H1 (cell line): ENCODE measurements around the gene SKA1. TPM values are rescaled to one million over a fixed set of nuclear protein-coding genes. Genes with fewer than 3 reads are reported as not detected.

Experiments used
- CTCF ChIA-PET: fragments of 300-600 bp; sonication (Branson Sonifier 250); formaldehyde crosslinking; loops from one replicate; lab custom pipeline; 2021; ENCODE audit not compliant: partially characterized antibody; lab: Charles Lee
- POLR2A ChIA-PET: fragments of 300-600 bp; sonication (Branson Sonifier 250); formaldehyde crosslinking; loops from one replicate; lab custom pipeline; 2021; ENCODE audit warnings: inconsistent platforms; ENCODE audit not compliant: partially characterized antibody; lab: Charles Lee
- DNase-seq, 2 experiments: peaks; one replicate each; pipeline versions ENCODE4 v3.0.0 to v3.0.0-alpha.2; 2010 to 2022; ENCODE audit warnings: low spot score in 2 of 2, low read depth in 1 of 2, mixed read lengths in 1 of 2
- FAIRE-seq: peaks from 2 replicates; lab custom pipeline; 2011; peaks lifted over from hg19 to GRCh38; lab: Jason Lieb, UNC
- H2AFZ ChIP-seq: 2 replicates; pipeline ENCODE4 v1.8.1; 2012; ENCODE audit warnings: low read length, inconsistent platforms
- H2AK5ac ChIP-seq: 2 replicates; pipeline ENCODE4 v1.6.1; 2013; ENCODE audit warnings: low read depth, low read length
- H2BK120ac ChIP-seq: replicated peaks from 2 replicates; pipeline ENCODE3; 2013; ENCODE audit warnings: low read depth, low read length, inconsistent platforms
- H2BK12ac ChIP-seq: 2 replicates; pipeline ENCODE4 v1.6.1; 2013; ENCODE audit warnings: low read depth, low read length
- H2BK15ac ChIP-seq: 2 replicates; pipeline ENCODE4 v1.6.1; 2013; ENCODE audit warnings: low read length
- H2BK20ac ChIP-seq: 2 replicates; pipeline ENCODE4 v1.6.1; 2013; ENCODE audit warnings: low read length
- H2BK5ac ChIP-seq: 2 replicates; pipeline ENCODE4 v1.6.1; 2013; ENCODE audit warnings: low read depth, low read length
- H3K14ac ChIP-seq: 2 replicates; pipeline ENCODE4 v1.6.1; 2013; ENCODE audit warnings: inconsistent platforms; ENCODE audit not compliant: insufficient read length
- H3K18ac ChIP-seq: 2 replicates; pipeline ENCODE4 v1.6.1; 2013; ENCODE audit warnings: low read length; ENCODE audit errors: extremely low read depth
- H3K23ac ChIP-seq: 2 replicates; pipeline ENCODE4 v1.6.1; 2013; ENCODE audit warnings: inconsistent platforms; ENCODE audit not compliant: insufficient read length
- H3K23me2 ChIP-seq: 2 replicates; pipeline ENCODE4 v1.6.1; 2013; ENCODE audit warnings: low read depth, low read length
- H3K27ac ChIP-seq: 2 replicates; pipeline ENCODE4 v1.6.1; 2011; ENCODE audit warnings: low read depth, low read length, inconsistent platforms
- H3K27me3 ChIP-seq, 4 experiments: replicated peaks in 1 of 4; 1 replicate in 1 of 4; 2 replicates in 3 of 4; pipeline versions ENCODE4 v1.6.1 to v1.8.1; 2011 to 2013; ENCODE audit warnings: low read length in 3 of 4, mild to moderate bottlenecking in 3 of 4, inconsistent platforms in 2 of 4, mixed read lengths in 2 of 4, moderate library complexity in 1 of 4; ENCODE audit not compliant: control insufficient read depth in 3 of 4, insufficient read depth in 3 of 4; ENCODE audit errors: extremely low read depth in 1 of 4
- H3K36me3 ChIP-seq, 4 experiments: 2 replicates each; pipeline versions ENCODE4 v1.6.1 to v1.8.1; 2011 to 2013; ENCODE audit warnings: mild to moderate bottlenecking in 4 of 4, low read length in 3 of 4, moderate library complexity in 2 of 4, control low read depth in 1 of 4, inconsistent platforms in 1 of 4; ENCODE audit not compliant: insufficient read depth in 4 of 4, control insufficient read depth in 2 of 4
- H3K4ac ChIP-seq: replicated peaks from 2 replicates; pipeline ENCODE3; 2013; ENCODE audit warnings: low read length, low read depth, mixed read lengths, inconsistent platforms; ENCODE audit not compliant: insufficient read length
- H3K4me1 ChIP-seq, 4 experiments: replicated peaks in 1 of 4; 1 replicate in 1 of 4; 2 replicates in 3 of 4; pipeline versions ENCODE4 v1.6.1 to v1.8.1; 2011 to 2013; ENCODE audit warnings: low read length in 3 of 4, inconsistent platforms in 2 of 4, mixed read lengths in 1 of 4; ENCODE audit not compliant: insufficient read depth in 4 of 4, control insufficient read depth in 3 of 4
- H3K4me2 ChIP-seq, 2 experiments: 2 replicates each; pipeline versions ENCODE4 v1.6.1 to v1.8.1; 2011 to 2013; ENCODE audit warnings: low read depth in 2 of 2, low read length in 2 of 2, control low read depth in 1 of 2, inconsistent platforms in 1 of 2, mild to moderate bottlenecking in 1 of 2; ENCODE audit not compliant: insufficient read depth in 1 of 2
- H3K4me3 ChIP-seq, 4 experiments: fragments of 200-600, 300-600 bp in 1 of 4; sonication (generic), shearing (Covaris generic), sonication (Bioruptor Twin) in 1 of 4; 2 replicates each; pipeline versions ENCODE4 v1.5.1 to v1.8.1; 2011 to 2016; ENCODE audit warnings: low read length in 4 of 4, low read depth in 3 of 4, control low read depth in 2 of 4, inconsistent platforms in 2 of 4, mild to moderate bottlenecking in 2 of 4, mixed read lengths in 1 of 4, moderate library complexity in 1 of 4; ENCODE audit not compliant: insufficient read depth in 2 of 4; ENCODE audit errors: extremely low read depth in 1 of 4
- H3K56ac ChIP-seq: replicated peaks from 2 replicates; pipeline ENCODE3; 2013; ENCODE audit warnings: low read depth, mild to moderate bottlenecking, mixed read lengths, low read length, inconsistent platforms; ENCODE audit not compliant: insufficient read length
- H3K79me1 ChIP-seq: 2 replicates; pipeline ENCODE4 v1.6.1; 2013; ENCODE audit warnings: low read depth, low read length, control low read depth
- H3K79me2 ChIP-seq, 2 experiments: 2 replicates each; pipeline versions ENCODE4 v1.6.1 to v1.8.1; 2012 to 2013; ENCODE audit warnings: low read length in 2 of 2, mild to moderate bottlenecking in 2 of 2, inconsistent platforms in 1 of 2; ENCODE audit not compliant: insufficient read depth in 2 of 2, control insufficient read depth in 1 of 2
- H3K9ac ChIP-seq, 4 experiments: replicated peaks in 1 of 4; 1 replicate in 1 of 4; 2 replicates in 3 of 4; pipeline versions ENCODE4 v1.6.1 to v1.8.1; 2011 to 2013; ENCODE audit warnings: low read depth in 3 of 4, low read length in 3 of 4, control low read depth in 2 of 4, mild to moderate bottlenecking in 2 of 4, moderate library complexity in 2 of 4, inconsistent platforms in 1 of 4; ENCODE audit errors: extremely low read depth in 1 of 4
- H3K9me3 ChIP-seq, 2 experiments: 2 replicates each; pipeline versions ENCODE4 v1.6.1 to v1.8.1; 2012 to 2013; ENCODE audit warnings: mild to moderate bottlenecking in 2 of 2, moderate library complexity in 2 of 2, control low read depth in 1 of 2, inconsistent platforms in 1 of 2, low read depth in 1 of 2, low read length in 1 of 2, mixed read lengths in 1 of 2; ENCODE audit not compliant: insufficient read depth in 2 of 2
- H4K20me1 ChIP-seq, 2 experiments: replicated peaks in 1 of 2; 2 replicates each; pipeline versions ENCODE3 to v1.8.1; 2011 to 2013; ENCODE audit warnings: inconsistent platforms in 2 of 2, low read length in 2 of 2, mild to moderate bottlenecking in 1 of 2; ENCODE audit not compliant: insufficient read depth in 2 of 2, control insufficient read depth in 1 of 2
- H4K5ac ChIP-seq: 2 replicates; pipeline ENCODE4 v1.6.1; 2013; ENCODE audit warnings: low read length, low read depth, mixed read lengths, inconsistent platforms; ENCODE audit not compliant: insufficient read length
- H4K8ac ChIP-seq: 2 replicates; pipeline ENCODE4 v1.8.0; 2013; ENCODE audit warnings: mild to moderate bottlenecking, moderate library complexity, low read length, inconsistent platforms; ENCODE audit not compliant: insufficient read depth; ENCODE audit errors: extremely low read depth
- H4K91ac ChIP-seq: replicated peaks from 2 replicates; pipeline ENCODE3; 2013; ENCODE audit warnings: low read length, mixed read lengths, inconsistent platforms; ENCODE audit not compliant: insufficient read length
- BACH1 ChIP-seq: IDR thresholded peaks from 2 replicates; pipeline ENCODE4 v1.6.1; 2012; ENCODE audit warnings: low read length, improper control_type of control experiment
- CBX8 ChIP-seq: fragments of 300-800, 300-1000 bp; sonication (generic); IDR thresholded peaks from 2 replicates; pipeline ENCODE4 v1.7.1; 2016; ENCODE audit warnings: low read depth, low read length, borderline replicate concordance
- CHD1 ChIP-seq: IDR thresholded peaks from 2 replicates; pipeline ENCODE4 v1.6.1; 2012; ENCODE audit warnings: low read depth, low read length, improper control_type of control experiment
- RXRA ChIP-seq: IDR thresholded peaks from 2 replicates; pipeline ENCODE4 v1.6.1; 2011; ENCODE audit warnings: low read depth, mild to moderate bottlenecking, low read length, moderate library complexity; ENCODE audit not compliant: insufficient read depth
- TCF12 ChIP-seq: IDR thresholded peaks from 2 replicates; pipeline ENCODE4 v1.6.1; 2011; ENCODE audit warnings: low read depth, mild to moderate bottlenecking, low read length
- TEAD4 ChIP-seq: IDR thresholded peaks from 2 replicates; pipeline ENCODE4 v1.6.1; 2012; ENCODE audit warnings: low read depth, low read length, inconsistent platforms, mixed read lengths
- WGBS, 2 experiments: shearing (Covaris generic) in 1 of 2; methylation state at CpG; one replicate each; pipeline versions ENCODE4 v1.1.6 to v1.1.7; 2013 to 2015; ENCODE audit warnings: low lambda C conversion rate in 2 of 2, mixed read lengths in 2 of 2, inconsistent platforms in 1 of 2, low coverage in 1 of 2, missing lambda C conversion rate in 1 of 2; ENCODE audit not compliant: insufficient replicate concordance in 2 of 2, insufficient coverage in 1 of 2, insufficient read length in 1 of 2; ENCODE audit errors: extremely low coverage in 1 of 2, missing lambda C conversion rate in 1 of 2; 5-methylcytosine and 5-hydroxymethylcytosine counted together
- polyA plus RNA-seq, 7 experiments: library from polyadenylated mRNA; depleted of rRNA in 3 of 7; stranded (reverse) in 5 of 7; unstranded in 2 of 7; fragments of >200 nt in 5 of 7; fragments of 200-250 nt in 2 of 7; gene quantifications; 1 replicate in 5 of 7; 2 replicates in 1 of 7; 4 replicates in 1 of 7; pipeline versions ENCODE4 v1.2.1 to v1.2.3, GENCODE V29; 2011 to 2013; ENCODE audit warnings: missing spikeins in 2 of 7, mixed read lengths in 2 of 7
- total RNA-seq: library from RNA; stranded (reverse); fragmentation: NEBNext Ultra II Directional; extraction: Animal tissue kit (Norgen Biotek cat#: 25700); gene quantifications from 2 replicates; pipeline ENCODE4 v1.2.1, GENCODE V29; 2021
- TF ChIP-seq, protein P1 (sequence below): IDR thresholded peaks from 2 replicates; pipeline ENCODE4 v1.6.1; 2011; ENCODE audit warnings: low read depth, mild to moderate bottlenecking, low read length; ENCODE audit not compliant: insufficient read depth

Gene SKA1
- total and polyA plus RNA-seq, 2 of the 8 experiments (the other 6 are each of a cell fraction or from before 2014, with no cell fraction given): 8.6 to 22.9 TPM

DNA sequence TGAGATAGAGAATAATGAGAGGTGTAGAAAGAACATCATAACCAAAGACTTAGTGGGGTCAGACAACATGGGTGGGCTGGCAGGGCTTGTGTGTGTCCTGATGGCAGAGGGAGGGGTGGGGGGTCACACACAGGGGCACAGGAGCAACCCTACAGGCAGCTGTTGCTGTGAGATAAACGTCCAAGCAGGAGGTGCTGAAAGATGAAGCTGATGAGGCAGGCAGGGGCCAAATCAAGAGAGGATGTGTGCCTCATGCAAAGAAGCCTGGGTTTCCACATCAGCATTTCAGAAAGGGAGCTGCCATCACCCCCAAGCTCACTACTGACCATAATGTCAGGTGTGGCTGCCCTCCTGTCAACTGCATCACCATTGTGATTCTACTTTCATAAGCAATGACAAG, 16.0 kb upstream of the SKA1 start:
- peak overlapping the region; percentile 9 for H4K91ac ChIP-seq
- no peak overlapping the region for H2BK120ac ChIP-seq
- H2AFZ ChIP-seq: no peak overlapping the region
- H3K36me3 ChIP-seq: no peaks in the 10 kb centered on the region
- no peak overlapping the region for H3K27ac ChIP-seq
- no peak overlapping the region for H2BK5ac ChIP-seq
- DNase-seq: no peak
- no peak overlapping the region for H3K9ac ChIP-seq
- H3K14ac ChIP-seq: no peak overlapping the region
- H3K4me3 ChIP-seq: no peak overlapping the region
- H2AK5ac ChIP-seq: no peak overlapping the region
- H3K4me2 ChIP-seq: no peak overlapping the region
- peaks cover 0 to 4% (median 0%) of the 10 kb centered on the region in 4 experiments; a peak in 1 of 7 replicates for H3K4me1 ChIP-seq
- H3K56ac ChIP-seq: no peak overlapping the region
- no peak overlapping the region for H2BK15ac ChIP-seq
- H4K20me1 ChIP-seq: no peaks in the 10 kb centered on the region
- no peak overlapping the region for H3K4ac ChIP-seq
- H2BK20ac ChIP-seq: no peak overlapping the region
- no peak overlapping the region for H2BK12ac ChIP-seq
- ChIA-PET POLR2A (no interaction called here), CTCF (interaction anchor here (0.8 to 2.0 kb wide), 8 partner anchors 14 to 155 kb away, joined by 3 to 12 read pairs (median 4); no protein-coding TSS in a partner anchor)
- H3K23ac ChIP-seq: no peak overlapping the region
- no peaks in the 10 kb centered on the region for H3K9me3 ChIP-seq
- no peak overlapping the region for H4K8ac ChIP-seq
- no peaks in the 10 kb centered on the region for H3K23me2 ChIP-seq
- TF ChIP-seq, protein P1, sequence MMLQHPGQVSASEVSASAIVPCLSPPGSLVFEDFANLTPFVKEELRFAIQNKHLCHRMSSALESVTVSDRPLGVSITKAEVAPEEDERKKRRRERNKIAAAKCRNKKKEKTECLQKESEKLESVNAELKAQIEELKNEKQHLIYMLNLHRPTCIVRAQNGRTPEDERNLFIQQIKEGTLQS: no peak
- TF ChIP-seq CHD1: no peak
- no peak for TF ChIP-seq BACH1
- TF ChIP-seq TEAD4: no peak
- TF ChIP-seq CBX8: no peak
- no peak for TF ChIP-seq RXRA
- TF ChIP-seq TCF12: no peak
- FAIRE-seq: no peak
- no peak overlapping the region for H4K5ac ChIP-seq
- H3K18ac ChIP-seq: no peak overlapping the region
- 0 out of 7 replicates have a peak, but pooled peaks cover 0 to 2% (median 0%) of the 10 kb centered on the region in 4 experiments for H3K27me3 ChIP-seq
- no peaks in the 10 kb centered on the region for H3K79me1 ChIP-seq
- no peaks in the 10 kb centered on the region for H3K79me2 ChIP-seq
- 18% methylated on average over 1 of the region's 1 CpG; no CpG with 5 or more reads in 1 of the 2 experiments for WGBS, 2 experiments
